UCSD-AML1 (cell line): Measurements from ENCODE around the gene IRAK1.

Experiments
- DNase-seq: peaks from one replicate; lab custom pipeline; 2025; ENCODE audit not compliant: unreplicated experiment; lab: John Stamatoyannopoulos, UW

IRAK1 gene

GRCh38 chrX:153972368-153973126 lies 47.2 kb downstream of the IRAK1 start, which contains the start of gene TMEM187:
TSS of gene TMEM187 (plus strand) at chrX:153972754. CDS start at chrX:153982063, 9,309 bp downstream.
- peak; percentile 89 for DNase-seq

GRCh38 chrX:153971450-153972367 lies 48.0 kb downstream of the IRAK1 start, which contains the start of gene HCFC1:
TSS of gene HCFC1 (minus strand) at chrX:153971818. CDS start at chrX:153970840, 978 bp downstream.
- peak; percentile 96 for DNase-seq

- peak; percentile 94 for DNase-seq
These were observed 48.6 kb downstream of the IRAK1 start for GRCh38 chrX:153971124-153971449.

- DNase-seq, result peak; percentile 56
These were observed 49.2 kb downstream of the IRAK1 start for GRCh38 chrX:153970357-153971123.

GRCh38 chrX:153969904-153970356 lies 49.8 kb downstream of the IRAK1 start:
- DNase-seq, result peak; percentile 54

GRCh38 chrX:153969125-153969903 lies 50.4 kb downstream of the IRAK1 start:
- no peak for DNase-seq

- peak; percentile 40 for DNase-seq
These were observed 51.0 kb downstream of the IRAK1 start for GRCh38 chrX:153968754-153969124.

GRCh38 chrX:153968255-153968654 lies 51.4 kb downstream of the IRAK1 start:
- DNase-seq, result no peak

- peak; percentile 33 for DNase-seq
These were observed 52.0 kb downstream of the IRAK1 start for GRCh38 chrX:153967536-153968224.

GRCh38 chrX:153966841-153967535 lies 52.7 kb downstream of the IRAK1 start:
- DNase-seq, result no peak

- DNase-seq, result no peak
These were observed 53.4 kb downstream of the IRAK1 start for GRCh38 chrX:153966283-153966688.

GRCh38 chrX:153965406-153965805 lies 54.3 kb downstream of the IRAK1 start:
- DNase-seq, result no peak

- no peak for DNase-seq
These were observed 55.6 kb downstream of the IRAK1 start for GRCh38 chrX:153964105-153964504.

GRCh38 chrX:153963546-153963945 lies 56.2 kb downstream of the IRAK1 start:
- DNase-seq, result no peak

- DNase-seq, result no peak
These were observed 58.4 kb downstream of the IRAK1 start for GRCh38 chrX:153961292-153961691.

GRCh38 chrX:153960786-153961185 lies 58.9 kb downstream of the IRAK1 start:
- no peak for DNase-seq
